GM18519 (cell line): ENCODE measurements around the gene ASCC3.

ENCODE experiments used
- ATAC-seq: cut with Tn5 transposase; IDR thresholded peaks from one replicate; pipeline ENCODE4 v1.9.1; 2021; ENCODE audit warnings: mild to moderate bottlenecking, moderate library complexity; ENCODE audit not compliant: unreplicated experiment, low FRiP score

Gene ASCC3

GRCh38 chr6:100512203-100512862 lies 368.8 kb downstream of the ASCC3 start:
- ATAC-seq: no peak

DNA sequence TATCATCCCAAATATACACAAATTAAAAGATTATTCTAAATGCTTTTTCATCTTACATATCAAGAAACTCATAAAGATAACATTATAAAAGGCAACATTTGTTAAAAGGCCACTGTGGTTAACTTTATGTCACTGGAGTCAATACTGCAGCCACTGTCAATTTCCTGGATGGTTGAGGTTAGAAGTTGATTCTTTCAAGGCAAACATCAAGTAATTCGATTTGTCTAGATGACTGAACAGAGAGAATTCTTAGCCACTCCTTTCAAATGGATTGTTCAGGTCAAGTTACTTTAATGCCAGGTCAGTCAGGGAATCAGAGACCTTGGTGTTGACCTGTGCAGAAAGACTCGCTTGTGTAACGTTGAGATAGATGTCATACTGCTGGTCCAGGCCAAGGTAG lies 372.0 kb downstream of the ASCC3 start:
- no peak for ATAC-seq

- ATAC-seq: no peak
Measured at GRCh38 chr6:100506651-100507050, 374.5 kb downstream of the ASCC3 start.

DNA sequence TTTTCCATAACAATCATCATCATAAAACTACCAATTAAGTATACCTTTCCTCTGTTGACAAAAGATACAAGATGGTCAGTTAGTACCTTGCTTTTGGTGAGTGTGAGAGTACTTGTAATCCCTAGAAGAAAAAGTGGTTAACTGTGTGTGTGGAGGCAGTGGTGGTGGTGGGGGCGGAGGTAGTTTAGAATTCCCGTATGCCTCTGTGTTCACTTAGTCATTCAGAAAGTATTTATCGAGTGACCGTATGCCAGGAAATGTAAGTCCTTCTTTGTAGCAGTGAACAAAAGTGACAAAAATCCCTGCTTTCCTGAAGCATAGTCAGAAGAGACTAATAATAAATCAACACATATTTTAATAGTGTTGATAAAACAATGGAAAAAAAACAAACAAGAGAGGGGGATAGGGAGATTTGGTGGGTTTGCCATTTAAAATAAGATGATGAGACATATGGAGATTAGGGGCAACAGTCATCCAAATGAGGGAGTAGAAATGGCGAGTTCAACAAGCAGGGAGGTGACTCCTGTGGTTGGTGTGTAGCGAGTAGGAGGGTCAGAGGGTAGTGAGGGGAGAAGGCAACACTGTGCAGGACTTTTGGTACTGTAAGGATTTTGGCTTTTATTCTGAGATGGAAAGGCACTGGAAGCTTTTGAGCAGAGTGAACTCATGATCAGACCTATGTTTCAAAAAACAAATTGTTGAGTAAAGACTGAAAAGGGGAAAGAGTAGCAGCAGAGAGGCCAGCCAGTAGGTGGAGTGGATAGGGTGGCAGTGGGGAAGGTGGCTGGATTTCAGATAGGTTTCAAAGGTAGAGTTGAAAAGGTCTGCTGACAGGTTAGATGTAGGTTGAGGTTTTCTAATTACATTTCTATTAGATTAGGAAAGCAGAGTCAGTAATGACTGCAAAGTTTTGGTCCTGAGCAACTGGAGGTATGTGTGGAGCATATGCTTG lies 376.1 kb downstream of the ASCC3 start:
- ATAC-seq: no peak

GRCh38 chr6:100503043-100503705 lies 378.0 kb downstream of the ASCC3 start:
- ATAC-seq: no peak

DNA sequence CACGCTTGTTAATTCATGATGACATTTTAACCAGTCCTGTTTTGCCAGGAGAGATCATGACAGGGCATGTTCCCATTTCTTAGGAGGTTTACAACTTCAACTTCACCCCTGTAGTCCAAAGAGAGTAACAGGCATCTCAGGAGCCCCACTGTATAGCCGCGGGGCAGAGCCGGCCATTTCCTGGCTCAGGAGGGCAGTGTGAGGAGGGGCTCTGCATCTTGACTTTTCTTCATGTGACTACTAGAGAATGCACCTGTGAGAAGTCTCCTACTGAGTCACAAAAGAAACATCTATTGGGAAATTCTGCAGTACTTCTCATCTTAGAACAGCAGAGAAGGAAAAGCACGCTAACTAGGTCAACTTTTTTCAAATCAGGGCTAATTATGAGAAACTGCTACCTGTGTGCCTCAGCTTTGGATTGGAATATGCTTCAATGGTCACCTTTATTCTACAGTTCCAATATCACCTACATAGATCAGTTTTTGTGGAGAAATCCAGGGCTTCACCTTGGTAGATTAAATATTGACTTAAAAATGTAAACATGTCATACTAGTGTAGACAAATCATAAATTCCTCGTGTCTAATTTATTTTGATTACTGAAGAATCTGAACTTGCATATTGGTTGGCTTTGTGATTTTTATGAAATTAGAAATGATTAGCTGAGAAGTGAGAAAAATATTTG lies 387.8 kb downstream of the ASCC3 start:
- ATAC-seq: no peak

DNA sequence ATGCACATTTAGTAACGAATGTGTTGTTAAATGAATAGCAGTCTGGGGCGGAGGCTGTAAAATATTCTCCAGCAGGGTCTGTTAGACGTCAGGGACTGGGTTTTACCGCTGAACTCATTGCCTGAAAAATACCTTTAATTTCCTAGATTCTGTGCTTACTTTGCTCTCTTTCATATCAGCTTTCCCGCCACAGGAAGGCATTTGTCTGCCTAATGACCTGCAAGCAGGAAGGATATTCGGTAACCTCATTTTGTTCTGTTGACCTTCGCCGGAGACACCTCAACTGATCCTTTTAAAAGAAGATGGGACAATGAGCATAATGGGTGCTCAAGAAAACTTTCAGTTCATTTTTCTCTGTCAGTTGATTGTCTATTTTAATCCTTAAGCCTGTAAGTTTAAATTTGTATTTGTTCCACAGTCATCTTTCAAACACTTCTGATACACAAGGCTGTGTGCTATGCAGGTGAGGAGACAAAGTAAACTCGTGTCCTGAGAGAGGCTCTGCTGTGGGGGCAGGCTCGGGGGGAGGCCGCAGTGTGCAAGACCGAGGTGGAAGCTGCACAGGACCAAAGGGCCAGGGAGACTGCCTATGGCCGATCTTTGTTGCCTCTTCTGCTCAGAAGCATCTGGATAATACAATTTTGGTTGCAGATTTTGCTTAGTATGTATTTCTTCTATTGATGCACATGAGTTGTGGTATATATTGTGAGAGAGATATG lies 389.0 kb downstream of the ASCC3 start:
- ATAC-seq: no peak

- ATAC-seq: no peak
Measured at GRCh38 chr6:100490065-100490464, 391.1 kb downstream of the ASCC3 start.

GRCh38 chr6:100488244-100488643 lies 392.9 kb downstream of the ASCC3 start:
- no peak for ATAC-seq

- ATAC-seq: no peak
Measured at GRCh38 chr6:100487638-100488037, 393.5 kb downstream of the ASCC3 start.

GRCh38 chr6:100485268-100485667 lies 395.9 kb downstream of the ASCC3 start:
- no peak for ATAC-seq

DNA sequence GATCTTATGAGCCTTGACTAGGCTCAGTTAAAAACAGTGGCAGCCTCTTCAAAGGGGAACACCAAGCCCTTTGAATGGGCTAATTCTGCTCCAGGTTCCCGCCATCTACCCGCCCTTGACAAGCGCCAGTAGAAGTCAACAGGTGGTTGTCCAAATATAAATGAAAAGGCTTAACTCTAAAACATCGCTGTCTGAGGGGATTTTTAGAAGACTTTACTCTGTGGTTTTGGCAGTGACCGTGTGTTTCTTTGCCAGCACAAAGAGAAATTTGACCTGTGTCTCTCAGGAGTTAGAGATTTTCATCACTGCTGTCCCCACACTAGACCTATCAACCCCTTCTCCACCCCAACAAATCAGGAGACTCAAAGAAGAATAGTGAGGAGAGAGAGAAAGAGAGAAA lies 396.7 kb downstream of the ASCC3 start:
- no peak for ATAC-seq

DNA sequence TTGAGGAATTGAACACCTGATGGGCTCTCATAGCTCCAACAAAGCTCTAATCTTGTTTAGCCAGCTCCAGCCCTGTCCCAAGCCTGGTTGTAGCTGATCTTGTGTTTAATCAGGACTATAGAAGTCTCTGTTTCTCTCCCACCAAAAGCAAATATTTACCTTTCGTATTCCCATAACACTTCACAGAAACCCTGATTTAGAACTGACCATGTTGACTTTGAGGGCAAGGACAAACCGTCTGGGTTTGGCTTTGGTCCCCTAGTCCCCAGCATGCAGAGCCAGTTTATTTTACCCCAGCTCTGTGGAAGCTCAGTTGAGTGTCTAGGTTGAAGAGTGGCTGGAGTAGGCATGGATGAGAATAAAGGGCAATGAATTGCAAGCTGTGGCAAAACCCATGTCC lies 398.4 kb downstream of the ASCC3 start:
- no peak for ATAC-seq

GRCh38 chr6:100479179-100480035 lies 401.7 kb downstream of the ASCC3 start:
- peak; percentile 42 for ATAC-seq

- peak; percentile 80 for ATAC-seq
Measured at GRCh38 chr6:100475554-100476320, 405.4 kb downstream of the ASCC3 start.

DNA sequence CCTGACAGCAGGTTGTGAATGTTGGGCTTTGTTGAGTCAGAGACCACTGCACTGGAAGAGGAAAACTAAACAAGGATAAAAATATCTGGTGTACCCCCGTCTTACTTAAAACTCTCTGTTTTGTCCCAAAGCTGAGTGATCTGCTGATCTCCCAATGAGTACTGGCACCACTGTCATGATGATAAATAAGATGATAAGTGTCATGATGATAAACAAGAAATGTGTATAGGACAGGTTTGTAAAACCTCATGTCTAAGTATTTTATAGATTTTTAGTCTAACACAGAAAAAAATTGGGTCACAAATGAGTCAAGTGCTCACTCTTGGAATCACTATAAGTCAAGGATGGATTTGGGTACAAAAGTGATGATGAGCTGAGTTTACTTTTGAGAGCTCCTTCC lies 407.9 kb downstream of the ASCC3 start:
- ATAC-seq: no peak

DNA sequence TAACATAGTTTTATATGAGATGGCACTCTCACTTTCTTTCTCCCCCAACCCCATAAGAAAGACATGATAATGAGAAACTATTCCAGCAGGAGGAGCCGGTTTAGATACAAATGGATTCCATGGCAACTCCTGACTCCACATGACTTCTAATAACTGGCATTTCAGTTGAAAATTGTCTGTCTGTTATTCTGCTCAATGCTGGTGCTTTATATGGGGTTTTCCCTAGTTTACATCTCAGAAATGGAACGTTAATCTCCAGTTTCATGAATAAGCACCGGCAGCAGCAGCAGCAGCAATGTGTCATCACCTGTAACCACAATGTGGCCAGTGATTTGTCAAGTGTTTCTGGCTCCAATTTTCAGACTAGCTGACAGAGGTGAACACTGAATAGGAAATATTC lies 408.5 kb downstream of the ASCC3 start:
- peak; percentile 77 for ATAC-seq

DNA sequence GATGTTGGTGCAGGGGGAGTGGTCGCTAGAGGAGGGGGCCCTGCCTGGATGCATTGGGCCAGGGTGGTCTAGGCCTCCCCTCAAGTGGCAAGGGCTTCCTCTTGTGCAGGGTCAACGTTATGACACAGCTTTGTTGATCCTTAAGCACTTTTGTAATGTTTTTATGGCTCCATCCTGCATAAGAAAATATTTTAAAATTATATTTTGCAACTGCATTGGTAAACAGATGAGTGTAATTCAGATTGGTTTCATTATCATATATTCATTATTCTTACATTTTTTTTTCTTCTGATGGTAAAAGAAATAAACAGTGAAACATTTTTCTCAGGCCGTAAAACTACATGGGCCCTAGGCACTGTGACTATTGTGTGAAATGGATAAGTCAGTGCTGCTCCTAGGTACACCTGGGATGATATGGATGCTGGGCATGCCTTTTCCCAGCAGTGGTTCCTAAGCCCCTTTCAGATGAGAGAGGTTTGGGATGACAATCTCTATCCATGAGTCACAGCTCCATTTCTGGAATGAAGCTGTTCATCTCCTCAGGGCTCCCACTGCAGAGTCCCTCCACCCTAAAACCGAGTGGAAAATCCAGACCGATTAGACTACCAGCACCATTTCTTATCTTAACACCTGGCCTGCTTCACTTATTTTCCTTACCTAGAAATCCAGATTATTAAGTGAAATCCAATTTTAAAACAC lies 410.6 kb downstream of the ASCC3 start:
- no peak for ATAC-seq
